Measurements from ENCODE around the gene ACVR1B.

The ACVR1B gene

DNA sequence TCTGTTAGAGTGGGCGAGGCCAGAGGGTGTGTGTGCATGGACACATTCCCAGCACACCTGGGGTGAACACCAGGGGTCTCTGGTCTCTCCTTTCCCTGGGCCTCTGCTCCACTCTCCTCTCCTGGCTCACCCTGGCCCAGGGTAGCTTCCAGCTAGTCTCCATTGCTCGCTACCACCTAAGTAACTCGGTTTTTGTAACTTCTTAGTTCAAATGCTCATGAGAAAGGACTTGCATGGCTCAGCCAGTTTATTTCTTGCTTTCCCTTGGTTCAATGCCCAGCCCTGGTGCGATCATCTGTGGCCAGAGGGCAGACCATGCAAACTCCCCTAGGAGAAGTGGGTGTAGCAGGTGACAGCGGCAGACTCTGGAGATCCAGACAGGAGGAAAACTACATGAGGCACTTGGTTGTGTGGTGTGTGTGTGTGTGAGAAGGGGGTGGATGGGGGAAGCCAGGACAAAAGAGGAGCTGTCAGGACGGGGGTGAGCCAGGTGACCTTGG is 8.9 kb upstream of the ACVR1B start:
- in situ Hi-C loops (cut with HindIII; ENCODE audit: low sequenced_read_pairs), result no loop called here

- in situ Hi-C loops (cut with HindIII; ENCODE audit: low sequenced_read_pairs), result no loop called here
These were observed 8.2 kb upstream of the ACVR1B start for GRCh38 chr12:51943346-51943745.

DNA sequence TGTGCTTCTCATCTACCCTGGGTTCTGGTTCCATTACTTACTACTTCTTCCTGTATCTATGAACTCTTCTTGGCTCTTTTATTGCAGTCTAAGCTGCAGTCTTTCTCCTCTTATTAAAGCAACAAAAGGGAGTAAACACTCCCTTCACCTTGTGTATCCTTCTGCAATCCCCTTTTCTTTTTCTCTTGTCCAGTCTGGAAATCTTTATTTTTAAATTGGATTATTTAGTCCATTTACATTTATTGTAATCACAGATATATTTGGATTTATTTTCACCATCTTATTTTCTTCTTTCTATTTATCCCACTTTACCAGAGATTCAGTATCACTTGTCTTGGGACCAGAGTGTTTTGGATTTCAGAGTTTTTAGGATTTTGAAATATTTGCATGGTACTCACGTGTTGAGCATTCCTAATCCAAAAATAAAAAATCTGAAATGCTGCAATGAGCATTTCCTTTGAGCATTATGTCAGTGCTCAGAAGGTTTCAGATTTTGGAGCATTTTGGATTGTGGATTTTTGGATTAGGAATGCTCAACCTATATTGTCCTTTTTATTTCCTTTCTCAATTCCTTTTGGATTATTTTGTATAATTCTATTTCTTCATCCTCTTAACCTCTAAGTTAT is 6.8 kb upstream of the ACVR1B start:
- in situ Hi-C loops (cut with HindIII; ENCODE audit: low sequenced_read_pairs), result no loop called here

DNA sequence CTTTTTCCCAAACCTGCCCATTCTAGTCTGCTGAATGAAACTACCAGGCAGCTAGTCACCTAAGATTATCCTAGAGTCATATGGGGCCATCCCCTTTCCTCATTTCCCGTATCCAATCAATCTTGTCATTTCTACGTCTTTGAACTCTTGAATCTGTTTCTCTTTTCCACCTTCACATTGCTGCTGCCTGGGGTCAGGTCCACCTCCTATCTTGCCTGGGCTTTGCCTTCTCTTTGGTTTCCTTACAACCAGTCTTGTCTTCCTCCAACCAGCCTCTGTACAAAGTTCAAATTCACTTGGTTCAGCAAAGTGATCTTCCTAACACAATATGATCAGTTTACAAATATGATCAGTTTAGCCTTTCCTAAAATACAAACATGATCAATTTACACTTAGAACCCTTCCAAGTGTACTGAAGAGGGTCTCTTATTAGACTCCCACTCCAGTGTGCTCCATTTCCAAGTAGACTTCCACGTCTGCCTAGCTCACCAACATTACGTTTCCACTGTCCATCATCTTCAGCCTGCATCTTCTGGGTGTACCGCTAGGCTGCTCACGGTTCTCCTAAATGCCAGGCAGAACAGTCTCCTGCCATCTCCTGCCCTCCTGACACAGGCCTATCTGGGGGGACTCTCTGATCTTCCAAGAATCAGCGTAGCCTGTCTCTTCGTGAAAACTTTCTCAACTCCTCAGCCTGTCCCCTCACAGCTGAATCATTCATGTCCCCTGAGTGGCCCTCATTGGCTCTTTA is 4.1 kb upstream of the ACVR1B start:
- in situ Hi-C loops (cut with HindIII; ENCODE audit: low sequenced_read_pairs), result no loop called here

DNA sequence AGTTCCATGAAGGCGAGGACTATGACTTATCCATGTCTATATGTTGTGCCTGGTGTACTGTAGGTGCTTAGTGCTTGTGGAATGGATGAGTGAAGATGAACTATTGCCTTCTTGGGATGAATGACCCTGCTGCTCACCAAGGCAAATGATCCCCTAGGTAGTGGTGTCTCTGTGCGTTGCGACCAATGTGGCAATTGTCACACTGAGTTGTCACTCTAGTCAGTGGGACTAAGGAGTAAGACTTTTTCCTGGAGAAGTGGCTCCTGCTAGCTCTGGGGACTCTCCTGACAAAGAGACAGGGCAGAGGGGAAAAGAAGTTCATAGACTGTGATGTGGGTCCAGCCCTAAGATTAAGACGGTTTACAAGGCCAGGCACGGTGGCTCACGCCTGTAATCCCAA is 3.4 kb upstream of the ACVR1B start:
- in situ Hi-C loops (cut with HindIII; ENCODE audit: low sequenced_read_pairs), result no loop called here

DNA sequence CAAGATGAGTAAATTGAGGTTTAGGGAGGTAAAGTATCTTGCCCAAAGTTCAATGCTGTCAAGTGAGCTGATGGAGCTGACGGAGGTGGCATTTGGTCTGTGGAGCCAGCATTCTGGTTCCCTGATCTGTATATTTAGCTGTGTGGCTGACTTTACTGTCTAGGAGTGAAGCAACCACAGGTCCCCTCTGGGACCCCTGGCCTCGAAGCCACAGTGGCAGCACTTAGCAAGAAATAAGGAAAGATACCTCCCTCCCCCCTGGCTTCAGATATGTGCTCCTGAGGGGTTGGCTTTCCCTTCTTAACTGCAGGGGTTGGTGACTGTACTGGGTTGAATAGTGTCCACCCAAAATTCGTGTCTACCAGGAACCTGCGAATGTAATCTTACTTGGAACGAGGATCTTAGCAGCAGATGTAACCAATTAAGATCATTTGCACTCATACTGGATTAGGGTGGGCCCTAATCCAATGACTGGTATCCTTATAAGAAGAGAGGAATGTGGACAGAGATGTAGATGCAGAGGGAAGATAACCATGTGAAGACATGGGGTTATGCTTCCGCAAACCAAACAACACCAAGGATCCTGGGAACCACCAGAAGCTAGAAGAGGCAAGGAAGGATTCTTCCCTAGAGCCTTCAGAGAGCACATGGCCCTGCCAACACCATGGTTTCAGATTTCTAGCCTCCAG is 2.0 kb upstream of the ACVR1B start:
- in situ Hi-C loops (cut with HindIII; ENCODE audit: low sequenced_read_pairs), result no loop called here

DNA sequence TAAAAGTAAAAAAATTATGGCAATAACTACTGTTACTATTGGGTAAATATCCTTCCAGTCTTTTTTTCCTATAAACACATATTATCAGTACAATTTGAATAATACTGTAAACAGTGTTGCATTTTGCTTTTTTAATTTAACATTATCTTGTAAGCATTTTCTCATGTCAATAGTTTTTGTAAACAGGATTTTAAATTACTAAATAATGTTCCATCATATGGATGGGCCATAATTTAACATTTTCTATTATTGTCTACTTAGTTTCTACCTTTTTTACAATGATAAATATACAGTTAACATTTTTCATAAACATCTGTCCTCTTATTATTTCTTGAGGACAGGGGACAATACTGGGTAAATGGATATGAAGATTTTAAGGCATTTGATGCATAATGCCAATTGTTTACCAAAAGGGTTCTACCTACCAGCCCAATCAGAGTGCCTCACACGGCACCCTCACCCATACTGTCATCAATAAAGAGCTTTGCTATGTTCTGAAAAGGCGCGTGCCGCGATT is 759 bp upstream of the ACVR1B start:
- in situ Hi-C loops (cut with HindIII; ENCODE audit: low sequenced_read_pairs), result no loop called here

DNA sequence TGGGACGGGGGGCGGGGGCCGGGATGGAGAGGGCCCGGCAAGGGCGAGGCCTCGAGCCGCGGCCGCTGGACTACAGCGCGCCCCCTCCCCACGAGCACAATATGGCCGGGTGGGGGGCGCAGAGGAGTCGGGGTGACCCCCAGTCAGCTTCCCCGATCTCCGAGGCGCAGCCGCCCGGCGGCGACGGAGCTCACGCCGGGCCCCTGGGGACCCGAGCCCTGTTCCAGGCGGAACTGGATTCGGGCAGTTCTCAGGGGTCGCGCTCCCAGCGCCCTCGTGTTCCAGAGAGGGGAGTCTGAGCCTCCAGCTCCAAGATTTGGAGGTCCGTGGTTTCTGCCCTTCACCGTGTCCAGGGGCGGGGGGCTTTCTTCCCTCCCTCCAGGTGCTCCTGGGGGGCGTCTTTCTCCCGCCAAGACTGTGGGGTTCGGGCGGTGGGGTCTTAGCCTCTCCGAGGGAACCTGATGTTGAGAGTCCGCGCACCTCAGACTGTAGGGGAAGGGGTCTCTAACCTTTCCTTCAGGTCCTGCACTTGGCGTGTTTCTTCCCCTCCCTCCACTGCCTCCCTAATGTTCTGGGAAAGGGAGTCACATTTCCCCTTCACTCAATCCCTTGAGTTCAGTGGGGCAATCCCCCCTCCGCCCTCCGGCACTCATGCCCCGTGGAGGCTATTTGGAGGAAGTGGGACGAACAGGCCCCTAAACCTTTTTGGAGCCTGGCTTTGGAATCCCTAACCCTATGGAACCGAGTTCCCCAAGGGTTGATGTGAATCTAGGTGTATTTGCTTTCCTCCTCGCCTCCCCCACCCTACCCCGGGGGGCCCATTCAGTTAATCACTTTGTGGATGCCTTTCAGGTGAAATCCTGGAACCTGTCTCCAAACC is 584 bp downstream of the ACVR1B start:
- in situ Hi-C loops (cut with HindIII; ENCODE audit: low sequenced_read_pairs), result no loop called here

- in situ Hi-C loops (cut with HindIII; ENCODE audit: low sequenced_read_pairs), result no loop called here
These were observed 1.6 kb downstream of the ACVR1B start for GRCh38 chr12:51953089-51953488.

GRCh38 chr12:51953864-51954263 is 2.4 kb downstream of the ACVR1B start:
- in situ Hi-C loops (cut with HindIII; ENCODE audit: low sequenced_read_pairs), result no loop called here

DNA sequence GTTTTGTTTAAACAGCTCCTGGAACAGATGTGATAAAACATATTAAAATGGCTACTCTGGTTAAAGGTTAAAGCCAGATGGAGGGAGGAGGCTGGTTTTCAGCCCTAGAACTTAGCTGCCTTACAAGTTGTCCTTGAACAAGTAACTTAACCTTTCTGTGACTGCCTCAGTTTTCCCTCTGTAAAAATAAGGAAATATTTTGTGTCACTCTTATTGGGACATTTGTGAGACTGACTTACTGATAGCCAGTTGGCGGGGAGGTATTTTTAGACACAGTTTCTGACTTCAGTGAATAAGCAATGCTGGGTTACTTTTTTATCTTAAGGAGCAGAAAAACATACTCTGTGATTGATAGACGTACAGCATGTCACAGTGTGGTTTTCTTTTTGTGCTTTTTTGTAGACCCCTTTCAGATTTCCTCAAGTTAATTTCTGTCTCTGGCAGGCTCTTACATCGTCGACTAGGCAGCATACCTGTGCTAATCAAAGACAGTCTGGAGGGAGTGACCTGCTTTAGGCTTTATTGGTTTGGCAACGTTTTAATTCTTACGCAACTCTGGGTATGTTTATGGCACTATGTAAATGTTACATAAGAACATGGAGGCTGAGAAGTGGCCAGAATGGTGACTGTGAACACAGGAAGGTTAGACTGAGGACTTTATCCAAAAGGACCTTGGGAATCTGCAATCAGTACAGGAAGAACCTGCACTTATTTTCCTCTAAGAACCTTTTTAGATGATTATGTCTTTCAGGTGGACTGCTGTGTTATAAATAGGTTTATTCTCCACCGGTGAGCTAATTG is 3.3 kb downstream of the ACVR1B start:
- in situ Hi-C loops (cut with HindIII; ENCODE audit: low sequenced_read_pairs), result no loop called here

DNA sequence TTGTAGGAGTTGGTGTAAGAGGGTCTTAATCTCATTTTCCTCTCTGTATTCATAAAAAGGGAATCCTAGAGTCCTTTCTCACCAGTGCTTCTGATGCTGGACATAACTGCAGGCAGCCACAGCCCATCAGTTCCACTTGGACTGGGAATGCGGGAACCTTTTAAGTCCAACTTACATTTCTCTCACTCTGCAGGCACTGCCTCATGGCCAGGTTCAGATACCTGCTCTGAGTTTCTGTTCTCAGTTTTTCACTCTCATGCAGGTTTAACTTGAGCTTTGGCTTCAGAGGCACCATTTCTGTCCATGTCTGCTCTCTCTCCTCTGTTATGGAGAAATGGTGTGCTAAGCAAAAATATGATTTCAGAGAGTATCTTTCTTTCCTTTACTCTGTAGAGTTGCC is 4.2 kb downstream of the ACVR1B start:
- in situ Hi-C loops (cut with HindIII; ENCODE audit: low sequenced_read_pairs), result no loop called here

- in situ Hi-C loops (cut with HindIII; ENCODE audit: low sequenced_read_pairs), result no loop called here
These were observed 7.0 kb downstream of the ACVR1B start for GRCh38 chr12:51958542-51958941.

- in situ Hi-C loops (cut with HindIII; ENCODE audit: low sequenced_read_pairs), result no loop called here
These were observed 7.7 kb downstream of the ACVR1B start for GRCh38 chr12:51959211-51959610.

DNA sequence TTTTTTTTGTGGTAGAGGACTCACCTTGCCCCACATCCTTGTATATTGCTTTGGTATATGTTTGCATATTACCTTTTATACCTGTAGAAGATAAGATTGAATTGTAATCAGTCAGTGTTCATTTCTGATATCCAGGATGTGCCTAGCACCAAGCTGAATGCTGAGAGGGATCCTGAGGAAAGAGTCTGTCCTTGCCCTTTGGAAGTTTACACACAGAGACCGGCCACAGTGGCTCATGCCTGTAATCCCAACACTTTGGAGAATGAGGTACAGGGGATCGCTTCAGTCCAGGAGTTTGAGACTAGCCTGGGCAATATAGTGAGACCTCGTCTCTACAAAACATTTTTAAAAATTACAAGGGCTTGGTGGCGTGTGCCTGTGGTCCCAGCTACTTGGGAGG is 8.4 kb downstream of the ACVR1B start:
- in situ Hi-C loops (cut with HindIII; ENCODE audit: low sequenced_read_pairs), result no loop called here

- in situ Hi-C loops (cut with HindIII; ENCODE audit: low sequenced_read_pairs), result no loop called here
These were observed 9.0 kb downstream of the ACVR1B start for GRCh38 chr12:51960488-51960887.

DNA sequence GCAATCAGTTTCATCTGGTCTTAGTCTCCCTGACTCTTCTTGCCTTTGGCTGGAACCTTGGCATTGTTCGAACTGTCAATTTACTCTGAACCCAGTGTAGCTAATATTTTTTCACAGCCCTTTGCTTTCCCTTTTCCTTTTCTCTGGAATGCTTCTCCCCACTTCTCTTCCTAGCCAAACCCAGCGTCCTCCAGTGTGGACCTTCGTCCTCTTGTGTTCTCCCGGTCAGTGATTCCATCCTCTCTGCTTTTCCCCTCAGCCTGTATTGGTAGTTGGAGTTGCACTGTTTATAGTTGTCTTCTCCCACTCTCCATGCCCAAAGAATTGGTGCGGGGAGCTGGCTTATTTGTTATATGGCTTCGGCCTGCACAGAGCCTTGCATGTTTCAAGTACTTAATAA is 9.4 kb downstream of the ACVR1B start:
- in situ Hi-C loops (cut with HindIII; ENCODE audit: low sequenced_read_pairs), result no loop called here

GRCh38 chr12:51961834-51962233 is 10.3 kb downstream of the ACVR1B start:
- in situ Hi-C loops (cut with HindIII; ENCODE audit: low sequenced_read_pairs), result no loop called here

DNA sequence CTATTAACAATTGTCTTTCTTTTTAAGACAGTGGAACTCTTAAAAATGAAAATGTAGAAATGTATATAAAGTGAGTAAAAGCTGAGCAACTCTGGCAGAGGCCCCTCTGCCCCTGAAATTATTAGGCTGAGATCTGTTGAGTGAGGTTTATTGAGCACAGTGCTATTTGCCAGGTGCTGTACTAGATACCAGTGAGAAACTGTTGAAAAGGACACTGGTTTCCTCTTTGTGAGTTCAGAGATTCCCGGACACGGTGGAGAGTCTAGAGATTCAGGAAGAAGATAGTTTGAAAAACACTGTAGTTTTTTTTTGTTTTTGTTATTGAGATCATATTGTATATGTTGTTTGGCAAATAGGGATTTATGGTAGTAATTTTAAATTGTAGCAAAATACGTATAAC is 11.2 kb downstream of the ACVR1B start:
- in situ Hi-C loops (cut with HindIII; ENCODE audit: low sequenced_read_pairs), result no loop called here

- in situ Hi-C loops (cut with HindIII; ENCODE audit: low sequenced_read_pairs), result no loop called here
These were observed 12.0 kb downstream of the ACVR1B start for GRCh38 chr12:51963477-51963876.
